ENCODE data around the gene PTPRH.
"Not testable (repeated sequence)": the region's sequence is repeated elsewhere in the genome, so short reads cannot be mapped to it uniquely, and the experiment has no call there.

The PTPRH gene

DNA sequence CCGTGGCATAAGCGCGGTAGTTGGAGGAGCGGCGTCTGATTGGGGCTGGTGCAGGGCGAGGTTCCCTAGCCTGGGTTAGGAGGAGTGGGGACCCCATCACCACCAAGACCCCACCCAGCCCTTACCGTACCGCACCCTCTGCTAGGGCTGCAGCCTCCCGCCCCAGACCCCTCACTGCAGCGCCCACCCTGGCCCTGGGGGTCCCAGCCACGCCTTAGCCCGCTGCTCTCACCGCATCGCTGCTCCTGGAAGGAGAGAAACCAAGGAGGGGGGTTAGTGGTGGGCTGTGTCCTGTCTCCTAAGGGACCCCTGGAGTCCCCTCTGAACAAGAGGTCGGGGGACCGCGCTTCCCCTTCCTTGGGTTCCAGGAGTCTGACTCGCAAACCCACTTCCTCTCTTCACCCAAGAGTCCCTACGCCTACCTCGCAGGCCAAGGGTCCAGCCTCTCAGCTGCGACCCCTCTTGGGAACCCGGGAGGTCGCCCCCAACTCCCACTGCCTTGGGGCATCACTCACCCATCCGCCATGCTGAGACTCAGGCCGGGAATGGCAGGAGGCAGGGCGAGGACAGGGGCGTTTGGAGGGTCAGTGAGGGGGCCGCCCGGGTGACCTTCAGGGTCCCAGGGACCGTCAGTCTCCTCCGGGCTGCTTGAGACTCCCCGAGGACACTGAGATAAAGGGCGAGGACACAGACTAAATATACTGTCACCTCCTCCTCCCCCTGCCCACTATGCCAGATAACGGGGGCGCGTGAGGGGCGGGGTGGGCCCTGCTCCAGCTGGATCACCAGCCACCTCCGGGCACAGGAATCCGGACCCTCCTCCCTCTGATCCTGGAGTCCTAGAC is 52.0 kb downstream of the PTPRH start, which contains the start of gene TNNI3:
TSS of gene TNNI3 (minus strand) at position 669 of the 845 bp plus-strand sequence. CDS start at position 526, 143 bp downstream.
- no peak for DNase-seq

DNA sequence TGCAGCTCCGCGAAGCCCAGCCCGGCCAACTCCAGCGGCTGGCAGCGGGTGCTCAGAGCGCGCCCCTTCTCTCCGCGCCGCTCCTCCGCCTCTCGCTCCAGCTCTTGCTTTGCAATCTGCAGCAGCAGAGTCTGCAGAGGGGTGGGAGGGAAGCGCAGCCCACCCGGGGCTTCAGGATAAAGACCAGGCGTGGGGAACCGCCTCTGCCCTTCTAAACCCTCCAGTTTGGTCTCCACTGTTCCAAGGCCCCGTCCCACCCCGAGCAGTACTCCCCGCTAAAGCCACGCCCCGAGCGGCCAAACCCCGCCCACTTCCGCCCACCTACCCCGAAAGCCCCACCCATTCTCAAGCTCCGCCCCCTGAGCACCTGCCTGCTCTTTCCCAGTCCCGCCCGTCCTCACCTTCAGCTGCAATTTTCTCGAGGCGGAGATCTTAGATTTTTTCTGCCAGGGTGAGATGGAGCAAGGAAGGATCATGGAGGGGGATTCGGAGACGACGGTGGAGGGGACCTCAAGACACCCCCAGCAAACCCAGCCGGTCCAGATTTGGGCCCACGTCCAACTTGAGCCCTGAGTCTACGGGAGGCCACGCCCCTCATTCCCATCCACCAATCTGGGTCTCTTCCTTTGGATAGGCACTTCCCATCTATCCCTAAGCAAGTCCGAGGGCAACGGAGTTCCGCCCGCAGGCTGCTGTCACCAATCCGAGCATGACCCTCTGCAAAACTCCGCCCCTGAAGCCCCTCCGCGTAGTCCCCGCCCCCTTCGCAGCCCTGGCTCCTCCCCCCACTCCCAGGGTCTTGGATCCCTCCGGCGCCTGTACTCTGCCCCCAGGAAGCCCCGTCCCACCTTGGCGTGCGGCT is 52.9 kb downstream of the PTPRH start:
- DNase-seq, result peak in 1 of 5 experiments; percentile 42

DNA sequence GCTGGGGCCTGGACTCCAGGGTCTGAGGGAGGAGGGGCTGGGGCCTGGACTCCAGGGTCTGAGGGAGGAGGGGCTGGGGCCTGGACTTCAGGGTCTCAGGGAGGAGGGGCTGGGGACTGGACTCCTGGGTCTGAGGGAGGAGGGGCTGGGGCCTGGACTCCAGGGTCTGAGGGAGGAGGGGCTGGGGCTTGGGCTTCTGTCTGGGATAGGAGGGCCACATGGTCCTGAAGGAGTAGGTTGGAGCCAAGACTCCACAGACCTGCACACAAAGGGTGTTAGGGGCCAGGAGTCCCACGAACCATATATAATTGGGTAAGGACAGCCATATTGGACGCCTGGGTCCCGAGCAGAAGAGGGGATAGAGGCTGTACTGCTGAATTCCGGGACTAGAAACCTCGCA is 53.5 kb downstream of the PTPRH start:
- DNase-seq, result not testable (repeated sequence)

DNA sequence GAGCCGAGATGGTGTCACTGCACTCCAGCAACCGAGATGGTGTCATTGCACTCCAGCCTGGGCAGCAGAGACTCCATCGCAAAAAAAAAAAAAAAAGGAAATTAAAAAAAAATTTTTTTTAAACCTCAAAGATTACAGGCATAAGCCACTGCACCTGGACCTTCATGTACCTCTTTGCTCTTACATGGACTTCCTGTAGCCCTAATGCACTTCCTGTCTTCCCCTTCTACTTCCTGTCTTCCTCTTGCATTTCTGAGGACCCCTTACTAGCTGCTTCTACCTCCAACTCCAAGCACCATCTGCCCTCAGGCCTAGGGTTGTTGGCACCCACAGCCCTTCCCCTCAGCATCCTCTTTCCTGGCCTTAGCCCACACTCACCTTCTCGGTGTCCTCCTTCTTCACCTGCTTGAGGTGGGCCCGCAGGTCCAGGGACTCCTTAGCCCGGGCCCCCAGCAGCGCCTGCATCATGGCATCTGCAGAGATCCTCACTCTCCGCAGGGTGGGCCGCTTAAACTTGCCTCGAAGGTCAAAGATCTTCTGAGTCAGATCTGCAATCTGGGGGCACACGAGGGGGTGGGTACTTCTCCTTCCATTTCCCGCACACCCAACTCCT is 55.5 kb downstream of the PTPRH start:
- no peak for DNase-seq

DNA sequence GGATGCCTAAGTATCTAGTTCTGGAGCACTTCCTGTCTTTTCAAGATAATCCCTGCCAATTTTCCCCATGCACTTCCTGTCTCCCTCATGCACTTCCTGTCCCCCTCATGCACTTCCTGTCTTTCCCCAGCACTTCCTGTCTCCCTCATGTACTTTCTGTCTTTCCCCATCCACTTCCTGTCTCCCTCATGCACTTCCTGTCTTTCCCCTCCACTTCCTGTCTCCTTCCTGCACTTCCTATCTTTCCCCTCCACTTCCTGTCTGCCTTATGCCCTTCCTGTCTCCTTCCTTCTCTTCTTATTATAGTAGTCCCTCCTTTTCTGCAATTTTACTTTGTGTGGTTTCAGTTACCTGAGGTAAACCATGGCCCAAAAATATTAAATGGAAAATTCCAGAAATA is 57.3 kb downstream of the PTPRH start:
- no peak for DNase-seq

DNA sequence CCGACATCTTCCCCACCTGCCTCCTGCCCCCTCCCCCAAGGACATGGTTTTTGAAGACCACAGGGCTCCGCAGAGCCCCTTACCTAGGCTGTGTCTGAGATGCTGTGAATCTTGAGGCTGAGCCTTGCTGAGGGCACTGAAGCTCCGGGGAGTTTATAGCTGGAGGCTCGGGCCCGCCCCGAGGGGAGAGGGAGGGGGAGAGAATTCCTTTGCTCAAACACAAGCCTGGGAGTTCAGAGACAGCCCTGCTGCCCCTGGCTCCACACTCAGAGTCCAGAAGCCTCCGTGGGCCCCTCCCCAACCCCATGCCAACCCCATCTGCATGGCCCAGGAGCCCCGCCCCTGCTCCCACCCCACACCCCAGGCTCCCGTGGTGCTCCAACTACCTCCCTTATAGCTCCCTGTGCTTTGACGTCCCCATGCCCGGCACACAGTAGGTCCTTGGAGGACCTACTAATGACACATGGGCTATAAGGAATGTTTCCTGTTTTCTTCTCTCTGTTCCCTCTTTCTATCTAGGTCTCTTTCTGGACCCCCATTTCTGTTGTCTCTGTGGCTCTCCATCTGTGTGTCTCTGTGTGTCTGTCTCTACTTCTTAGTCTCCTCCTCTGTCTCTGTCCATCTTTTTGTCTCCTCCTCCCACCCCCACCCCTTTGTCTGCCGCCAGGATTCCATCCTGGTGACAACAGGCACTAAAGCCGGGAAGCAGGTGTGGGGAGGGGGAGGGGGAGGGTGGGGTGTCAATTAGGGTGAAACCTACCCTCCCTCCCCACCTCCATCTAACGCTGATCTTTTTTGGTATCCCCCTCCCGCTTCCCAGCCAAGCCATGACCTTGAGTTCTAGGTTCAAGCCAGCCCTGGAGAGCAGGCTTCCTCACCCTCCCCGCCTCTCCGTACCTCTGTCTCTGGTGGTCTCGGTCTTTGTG is 60.0 kb downstream of the PTPRH start, which contains the start of gene TNNT1:
TSS of gene TNNT1 (minus strand) at position 129 of the 926 bp plus-strand sequence. CDS start 2,049 bp downstream, outside the sequence.
- DNase-seq, result no peak

DNA sequence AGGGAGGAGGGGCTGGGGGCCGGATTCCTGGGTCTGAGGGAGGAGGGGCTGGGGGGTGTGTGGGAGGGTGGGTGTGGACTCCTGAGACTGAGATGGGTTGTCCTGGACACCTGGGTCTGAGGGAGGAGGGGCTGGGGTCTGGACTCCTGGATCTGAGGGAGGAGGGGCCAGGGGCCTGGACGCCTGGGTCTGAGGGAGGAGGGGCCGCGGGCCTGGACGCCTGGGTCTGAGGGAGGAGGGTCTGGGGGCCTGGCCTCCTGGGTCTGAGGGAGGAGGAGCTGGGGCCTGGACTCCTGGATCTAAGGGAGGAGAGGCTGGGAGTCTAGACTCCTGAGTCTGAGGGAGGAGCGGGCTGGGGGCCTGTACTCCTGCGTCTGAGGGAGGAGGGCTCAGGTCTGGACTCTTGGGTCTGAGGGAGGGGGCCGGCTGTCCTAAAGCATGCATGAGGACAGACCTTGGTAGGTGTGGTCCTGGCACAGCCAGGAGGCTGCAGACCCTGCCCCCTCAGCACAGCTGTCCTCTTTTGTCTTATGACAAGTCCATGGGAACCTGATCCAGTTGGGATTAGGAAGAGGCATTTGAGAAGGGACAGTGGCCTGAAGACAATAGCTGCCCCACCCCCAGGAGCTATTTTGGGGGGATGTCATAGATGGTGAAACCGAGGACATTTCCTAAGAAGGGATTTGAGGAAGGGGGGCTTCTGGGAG is 61.6 kb downstream of the PTPRH start:
- no peak for DNase-seq

DNA sequence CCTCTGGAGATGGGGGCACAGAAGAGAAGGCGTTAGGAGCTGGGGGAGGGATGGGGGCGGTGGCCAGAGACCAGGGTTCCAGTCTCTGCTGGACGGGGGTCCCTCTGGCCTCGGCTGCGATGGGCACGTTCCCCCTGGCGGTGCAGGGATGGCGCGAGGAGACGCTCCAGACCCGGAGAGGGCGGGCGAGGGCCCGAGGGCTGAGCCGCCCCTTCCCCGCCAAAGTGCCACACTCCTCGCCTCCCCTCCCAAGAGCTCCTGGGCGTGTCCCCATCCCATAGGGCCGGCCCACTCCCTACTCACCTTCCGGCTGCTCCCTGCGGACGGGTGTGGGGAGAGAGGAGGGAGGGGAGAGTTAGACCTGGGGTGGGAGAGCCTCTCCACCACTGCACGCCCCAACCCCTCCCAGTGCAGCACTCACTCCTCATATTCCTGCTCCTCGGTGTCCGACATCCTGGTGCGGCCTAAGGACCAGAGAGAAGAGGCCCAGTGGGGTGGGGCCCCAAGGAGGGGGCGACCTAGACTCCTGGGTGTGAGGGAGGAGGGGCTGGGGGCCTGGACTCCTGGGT is 62.5 kb downstream of the PTPRH start:
- DNase-seq, result no peak

DNA sequence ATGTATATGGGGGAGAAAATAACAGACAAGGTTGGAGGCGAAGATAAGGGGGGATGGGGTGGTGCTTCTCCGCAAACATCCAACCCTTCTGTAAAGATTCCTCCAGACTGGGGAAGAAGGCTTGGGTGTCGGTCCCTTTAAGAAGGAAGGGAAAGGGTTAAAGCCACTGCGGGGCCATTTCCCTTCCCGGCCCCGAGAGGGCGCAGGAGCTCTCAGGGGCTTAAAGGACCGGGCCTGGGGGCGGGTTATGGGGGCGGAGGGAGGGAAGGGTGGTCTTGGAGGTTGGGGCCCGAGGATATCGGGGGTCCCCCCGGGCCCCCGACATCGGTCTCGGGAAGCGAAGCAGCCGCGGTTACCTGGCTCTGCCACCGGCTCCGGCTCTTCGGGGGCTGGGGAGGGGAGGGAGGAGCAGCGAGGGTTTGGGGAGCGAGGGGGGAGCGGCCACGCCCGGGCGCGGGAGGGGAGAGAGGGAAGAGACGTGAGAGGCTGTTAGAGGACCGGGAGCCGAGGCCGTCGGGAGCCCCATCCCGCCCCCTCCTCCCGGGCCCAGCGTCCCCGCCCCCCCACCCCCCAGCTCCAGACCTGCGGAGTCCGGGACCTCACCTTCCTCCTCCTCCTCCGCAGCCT is 63.1 kb downstream of the PTPRH start:
- peak in 1 of 5 experiments; percentile 34 for DNase-seq

DNA sequence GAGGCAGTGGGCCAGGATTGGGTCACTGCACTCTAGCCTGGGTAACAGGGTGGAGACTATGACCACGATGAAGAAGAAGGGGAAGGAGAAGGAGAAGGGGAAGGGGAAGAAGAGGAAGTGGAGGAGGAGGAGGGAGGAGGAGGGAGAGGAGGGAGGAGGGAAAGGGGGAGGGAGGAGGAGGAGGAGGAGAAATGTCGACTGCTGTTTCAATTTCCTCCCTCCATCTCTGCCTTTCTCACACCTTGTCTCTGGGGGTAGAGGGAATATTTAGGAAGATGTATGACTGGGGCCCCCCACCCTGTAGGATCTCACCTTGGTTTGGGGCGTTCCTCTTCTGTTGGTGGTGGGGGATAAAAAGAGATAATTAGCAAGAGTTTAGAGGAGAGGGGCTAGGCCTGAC is 64.1 kb downstream of the PTPRH start:
- DNase-seq, result no peak

DNA sequence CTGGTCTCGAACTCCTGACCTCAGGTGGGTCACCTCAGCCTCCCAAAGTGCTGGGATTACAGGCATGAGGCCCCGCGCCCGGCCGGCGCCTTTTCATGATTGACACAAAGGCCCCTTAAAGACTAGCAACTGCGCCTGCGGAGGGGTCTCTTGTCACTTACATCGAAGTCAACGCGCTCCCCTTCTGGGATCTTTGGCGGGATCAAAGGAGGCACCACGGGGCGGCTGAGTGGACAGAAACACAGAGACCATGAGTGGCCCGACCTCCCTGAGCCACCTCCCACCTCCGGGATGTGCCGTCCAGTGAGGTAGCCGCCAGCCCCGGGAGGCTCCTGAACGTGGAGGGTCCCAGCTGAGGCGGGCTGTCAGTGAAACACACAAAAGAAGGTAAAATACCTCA is 67.6 kb downstream of the PTPRH start:
- DNase-seq, result no peak

DNA sequence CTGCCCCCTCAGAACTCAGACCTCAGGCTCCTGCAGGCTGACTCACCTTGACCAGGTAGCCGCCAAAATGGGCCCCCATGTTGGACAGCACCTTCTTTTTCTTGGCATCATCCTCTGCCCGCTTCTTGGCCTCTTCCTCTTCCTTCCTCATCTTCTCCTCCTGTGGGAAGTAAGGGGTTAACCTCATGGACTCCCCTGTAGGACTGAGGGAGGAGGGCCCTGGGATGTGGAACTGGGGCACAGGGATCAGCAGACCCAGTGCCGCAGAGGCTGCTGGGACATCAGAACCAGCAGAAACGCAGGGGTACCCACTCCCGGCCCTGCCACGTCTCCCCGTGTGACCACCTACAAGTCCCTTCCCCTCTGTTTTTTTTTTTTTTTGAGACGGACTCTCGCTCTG is 71.4 kb downstream of the PTPRH start:
- DNase-seq, result no peak

DNA sequence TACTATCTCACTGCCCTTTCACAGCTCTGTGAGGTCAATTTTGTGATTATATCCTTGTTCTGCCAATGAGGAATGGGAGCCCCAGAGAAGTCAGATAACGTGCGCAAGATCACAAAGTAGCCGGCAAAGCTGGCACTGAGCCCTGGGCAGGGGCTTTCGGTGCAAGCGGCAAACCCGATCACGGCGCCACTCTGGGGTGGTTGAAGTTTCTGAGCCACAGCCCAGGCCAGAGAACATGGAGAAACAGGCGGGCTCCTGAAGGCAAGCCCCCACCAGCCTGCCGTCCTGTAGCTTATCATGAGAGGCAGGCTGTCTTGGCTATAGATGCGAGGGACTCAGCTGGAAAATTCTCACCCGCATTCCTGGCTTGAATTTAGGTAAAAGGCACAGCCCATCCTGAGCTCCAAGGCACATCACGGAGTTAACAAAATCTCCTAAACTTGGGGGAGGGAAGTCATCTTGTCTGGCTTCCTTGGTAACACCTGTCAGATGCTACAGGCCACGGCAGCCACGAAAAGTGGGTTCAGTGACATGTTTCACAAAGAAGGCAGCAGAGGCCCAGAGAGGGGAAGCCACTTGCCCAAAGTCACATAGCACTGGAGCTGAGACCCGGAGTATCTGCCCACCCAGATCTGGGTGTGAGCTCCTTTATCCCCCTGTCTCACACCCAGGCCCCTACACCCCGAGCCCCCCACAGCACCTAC is 72.8 kb downstream of the PTPRH start:
- DNase-seq, result peak in 1 of 5 experiments; percentile 25

DNA sequence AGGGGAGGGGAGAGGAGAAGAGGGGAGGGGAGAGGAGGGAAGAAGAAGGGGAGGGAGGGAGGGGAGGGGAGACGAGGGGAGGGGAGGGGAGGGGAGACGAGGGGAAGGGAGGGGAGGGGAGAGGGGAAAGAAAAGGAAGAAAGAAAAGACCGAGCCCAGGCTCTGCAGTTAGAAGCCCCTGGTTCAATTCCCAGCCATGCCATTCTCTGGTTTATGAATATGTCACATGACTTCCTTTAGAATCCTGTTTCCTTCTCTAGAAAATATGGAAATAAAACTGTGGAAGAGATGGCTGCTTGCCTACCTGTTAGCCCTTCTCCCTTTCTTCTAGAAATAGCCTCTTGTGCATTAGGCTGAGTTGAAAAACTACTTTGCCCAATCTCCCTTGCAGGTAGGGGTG is 74.6 kb downstream of the PTPRH start:
- DNase-seq, result no peak

DNA sequence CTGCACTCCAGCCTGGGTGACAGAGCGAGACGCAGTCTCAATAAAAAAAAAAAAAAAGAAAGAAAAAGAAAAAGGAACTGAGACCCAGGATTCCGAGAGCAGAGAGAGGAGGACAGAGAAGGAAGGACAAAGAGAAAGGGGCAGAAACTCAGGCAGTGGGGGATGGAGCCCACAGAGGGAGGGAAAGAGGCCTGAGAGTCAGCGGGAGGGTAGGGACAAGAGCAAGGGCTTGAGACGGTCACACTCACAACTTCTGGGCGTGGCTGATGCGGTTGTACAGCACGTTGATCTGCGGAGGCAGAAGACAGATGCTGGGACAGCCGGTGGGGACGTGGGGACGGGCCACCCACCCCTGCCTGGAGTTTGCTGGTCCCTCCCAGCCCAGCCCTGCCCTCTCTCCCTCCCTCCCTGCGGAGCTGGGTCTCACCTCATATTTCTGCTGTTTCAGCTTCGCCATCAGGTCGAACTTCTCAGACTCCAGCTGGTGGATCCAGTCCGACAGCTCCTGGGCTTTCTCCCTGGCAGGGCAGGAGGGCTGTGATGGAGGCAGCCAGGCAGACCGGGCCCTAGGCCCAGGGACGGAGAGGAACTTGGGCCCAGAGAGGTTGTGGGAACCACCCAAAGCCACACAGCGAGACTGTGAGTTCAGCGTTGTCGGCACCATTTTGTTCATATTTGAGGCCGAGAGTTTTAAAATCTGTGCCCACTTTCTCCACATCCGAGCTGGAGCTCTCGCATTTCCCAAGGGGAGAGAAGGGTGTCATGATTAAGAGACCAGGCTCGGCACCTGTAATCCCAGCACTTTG is 75.5 kb downstream of the PTPRH start:
- no peak for DNase-seq

DNA sequence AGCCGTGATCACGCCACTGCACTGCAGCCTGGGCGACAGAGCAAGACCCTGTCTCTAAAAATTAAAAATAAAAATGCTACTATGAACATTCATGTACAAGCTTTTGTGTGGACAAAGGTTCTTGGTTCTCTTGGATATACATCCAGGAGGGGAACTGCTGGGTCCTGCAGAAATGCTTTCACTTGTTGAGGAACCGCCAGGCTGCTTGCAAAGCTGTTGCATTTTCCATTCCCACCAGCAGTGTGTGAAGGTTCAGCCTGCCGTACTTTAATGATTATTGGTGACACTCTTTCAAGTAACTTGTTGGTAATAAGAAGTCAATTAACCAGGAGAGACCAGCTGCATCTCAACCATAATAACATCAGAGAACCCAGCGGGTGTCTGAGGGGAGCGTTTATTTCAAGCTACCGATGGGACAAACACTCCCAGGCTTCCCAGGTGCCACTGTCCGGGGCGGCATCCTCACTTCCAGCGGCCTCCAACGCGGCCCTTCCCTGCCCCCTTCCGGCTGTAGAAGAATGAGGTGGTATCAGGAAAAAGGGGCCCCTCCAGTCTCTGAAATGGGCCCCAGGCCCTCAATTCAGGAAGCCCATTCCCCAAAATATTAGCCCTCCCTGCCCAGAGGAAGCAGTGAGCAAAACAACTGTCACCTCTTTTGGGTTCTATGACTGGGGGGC is 76.7 kb downstream of the PTPRH start:
- DNase-seq, result no peak

DNA sequence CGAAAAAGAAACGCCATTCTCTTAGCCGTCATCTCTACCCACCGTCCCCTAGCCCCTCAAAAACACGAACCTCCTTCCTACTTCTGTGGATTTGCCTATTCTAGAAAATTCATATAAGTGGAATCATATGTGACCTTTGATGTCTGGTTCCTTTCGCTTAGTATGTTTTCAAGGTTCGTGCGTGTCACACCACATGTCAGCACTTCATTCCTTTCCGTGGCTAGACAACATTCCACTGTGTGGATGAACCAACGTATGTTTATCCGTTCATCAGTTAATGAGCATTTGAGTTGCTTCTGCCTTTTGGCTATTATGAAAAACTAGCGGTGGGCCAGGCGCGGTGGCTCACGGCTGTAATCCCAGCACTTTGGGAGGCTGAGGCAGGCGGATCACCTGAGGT is 77.9 kb downstream of the PTPRH start:
- no peak for DNase-seq
